Measurements from ENCODE around the gene CAMTA1.

The CAMTA1 gene

GRCh38 chr1:7097938-7098592 lies 312.8 kb downstream of the CAMTA1 start:
- DNase-seq: no peak

DNA sequence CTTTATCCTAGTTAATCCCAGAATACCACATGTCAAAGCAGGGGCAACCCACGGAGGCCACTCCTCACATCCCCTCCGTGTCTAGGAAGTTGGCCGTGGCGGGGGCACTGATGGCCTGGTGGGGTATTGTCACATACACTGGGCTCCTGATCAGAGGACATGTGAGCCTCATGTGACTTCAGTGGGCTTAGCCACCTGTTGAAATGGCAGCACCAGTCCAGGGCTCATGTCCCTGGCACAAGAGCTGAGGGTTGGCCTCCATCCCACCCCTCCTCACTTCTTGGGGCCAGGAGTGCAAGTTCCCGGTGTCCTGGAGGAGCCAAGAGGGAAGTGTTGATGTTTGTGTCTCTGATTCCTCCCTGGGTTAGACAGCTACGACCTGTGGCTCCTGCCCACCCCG lies 313.4 kb downstream of the CAMTA1 start:
- no peak for DNase-seq

- DNase-seq: no peak
Observed at GRCh38 chr1:7100479-7100878, 315.2 kb downstream of the CAMTA1 start.

- DNase-seq: no peak
Observed at GRCh38 chr1:7101187-7101586, 315.9 kb downstream of the CAMTA1 start.

GRCh38 chr1:7103361-7103782 lies 318.1 kb downstream of the CAMTA1 start:
- DNase-seq: no peak

DNA sequence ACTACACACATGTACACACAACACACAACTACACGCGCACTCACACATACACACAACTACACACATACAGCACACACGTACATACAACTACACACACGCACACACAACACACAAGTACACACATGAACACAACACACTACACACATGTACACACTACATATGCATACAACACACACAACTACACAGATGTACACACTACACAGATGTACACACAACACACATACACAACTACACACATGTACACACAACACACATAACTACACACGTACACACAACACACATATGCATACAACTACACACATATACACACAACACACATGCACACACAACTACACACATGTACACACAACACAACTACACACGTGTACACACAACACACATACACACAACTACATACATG lies 318.6 kb downstream of the CAMTA1 start:
- no peak for DNase-seq

DNA sequence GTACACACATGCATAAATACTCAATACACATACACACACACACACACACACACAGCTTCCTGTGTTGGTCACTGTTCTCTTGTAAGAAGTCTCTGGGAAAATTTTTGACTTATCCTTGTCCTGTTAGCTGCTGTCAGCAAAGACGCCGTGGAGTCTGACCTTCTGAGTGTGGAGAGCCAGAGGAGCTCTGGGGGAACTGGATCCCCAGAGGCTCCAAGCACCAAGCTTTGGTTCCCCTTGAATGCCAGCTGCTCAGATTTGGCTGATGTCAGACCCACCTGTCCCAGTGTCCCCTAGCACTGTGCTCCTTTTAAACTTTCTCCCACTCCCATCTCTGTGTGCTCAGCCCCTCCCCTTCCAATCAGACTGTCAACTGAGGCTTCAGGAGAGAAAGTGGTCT lies 319.1 kb downstream of the CAMTA1 start:
- no peak for DNase-seq

- DNase-seq: no peak
Observed at GRCh38 chr1:7105269-7105668, 320.0 kb downstream of the CAMTA1 start.

GRCh38 chr1:7106442-7107108 lies 321.3 kb downstream of the CAMTA1 start:
- no peak for DNase-seq

- no peak for DNase-seq
Observed at GRCh38 chr1:7107109-7107830, 322.0 kb downstream of the CAMTA1 start.

- DNase-seq: no peak
Observed at GRCh38 chr1:7108251-7108650, 323.0 kb downstream of the CAMTA1 start.

GRCh38 chr1:7109901-7110300 lies 324.6 kb downstream of the CAMTA1 start:
- no peak for DNase-seq

DNA sequence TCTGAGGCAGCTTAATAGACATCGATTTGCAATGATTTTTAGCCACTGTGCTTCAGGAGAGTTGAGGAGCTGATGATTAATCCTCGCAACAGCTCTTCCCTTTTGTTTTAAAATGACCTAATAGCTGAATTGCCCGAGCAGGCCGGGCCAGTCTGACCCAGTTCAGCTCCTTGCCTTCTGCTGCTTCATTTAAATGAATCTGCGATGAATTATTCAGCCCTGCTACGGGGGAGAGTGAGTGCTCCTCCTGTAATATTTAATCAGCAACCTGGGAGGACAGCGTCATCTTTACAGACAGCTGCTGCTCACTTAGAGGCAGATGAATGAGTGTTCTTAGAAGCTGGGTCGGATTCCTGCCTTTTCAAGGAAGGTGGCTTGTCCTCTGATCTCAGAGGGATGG lies 325.1 kb downstream of the CAMTA1 start:
- no peak for DNase-seq

- DNase-seq: no peak
Observed at GRCh38 chr1:7111853-7112252, 326.6 kb downstream of the CAMTA1 start.

DNA sequence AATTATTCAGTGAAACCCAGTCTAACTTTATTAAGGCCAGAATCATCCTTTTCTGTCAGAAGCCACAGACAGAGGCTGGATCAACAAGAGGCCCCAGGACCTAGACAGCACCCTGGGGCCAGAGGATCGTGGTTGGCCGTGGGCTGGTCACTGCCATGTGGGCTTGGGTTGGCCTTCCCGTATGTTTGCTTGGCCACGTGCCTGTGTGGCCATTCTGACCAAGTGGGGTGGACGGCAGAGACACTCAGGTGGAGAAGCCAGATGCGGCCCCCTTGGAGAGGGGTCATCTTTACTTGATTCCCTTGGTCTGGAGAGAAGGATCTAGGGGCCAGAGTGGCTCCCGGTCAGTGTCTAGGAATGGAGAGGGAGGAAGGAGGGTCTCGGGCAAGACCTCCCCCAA lies 327.9 kb downstream of the CAMTA1 start:
- no peak for DNase-seq

- DNase-seq: no peak
Observed at GRCh38 chr1:7113822-7114221, 328.6 kb downstream of the CAMTA1 start.

- DNase-seq: no peak
Observed at GRCh38 chr1:7116001-7116400, 330.7 kb downstream of the CAMTA1 start.

DNA sequence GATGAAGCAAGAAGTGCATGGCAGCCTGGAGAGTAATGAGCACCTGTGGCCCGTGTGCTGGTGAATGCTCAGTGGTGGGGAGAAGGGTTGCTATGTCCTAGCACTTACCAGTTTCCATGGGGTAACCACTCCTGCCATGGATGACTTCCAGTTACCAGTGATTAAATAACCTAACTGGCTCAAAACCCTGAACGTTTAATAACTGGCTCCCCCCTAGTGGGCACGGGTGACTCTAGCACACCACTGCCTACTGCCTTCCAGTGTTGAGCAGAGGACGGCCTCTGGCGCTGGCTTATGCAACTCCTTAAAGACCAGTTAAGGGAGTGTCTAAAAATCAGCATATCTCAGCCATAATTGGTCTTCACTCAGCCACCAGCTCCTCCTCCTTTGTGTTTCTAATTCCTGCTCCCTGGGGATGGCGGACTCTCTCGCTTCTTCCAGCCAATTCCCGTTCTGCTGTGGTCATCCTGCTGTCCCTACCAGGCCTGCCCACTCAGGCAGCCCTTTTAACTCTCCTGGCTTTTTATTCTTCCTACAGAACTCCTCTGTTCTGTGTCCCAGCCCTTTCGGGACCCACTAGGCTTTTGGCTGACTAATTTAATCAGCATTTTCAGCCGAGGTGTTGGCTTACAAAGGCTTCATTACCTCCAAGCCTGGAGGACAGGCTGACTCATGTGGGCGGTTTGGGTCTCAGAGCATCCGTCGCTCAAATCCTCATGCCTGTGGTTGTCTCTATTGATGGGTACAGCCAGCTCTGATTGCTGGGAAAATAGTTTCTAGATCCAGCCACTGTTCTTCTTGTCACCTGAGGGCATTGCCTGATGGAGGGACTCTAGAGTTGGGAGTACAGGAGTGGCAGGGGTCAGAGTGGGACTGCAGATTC lies 332.4 kb downstream of the CAMTA1 start:
- DNase-seq: no peak

GRCh38 chr1:7119156-7119555 lies 333.9 kb downstream of the CAMTA1 start:
- no peak for DNase-seq

- no peak for DNase-seq
Observed at GRCh38 chr1:7120863-7121621, 335.8 kb downstream of the CAMTA1 start.

DNA sequence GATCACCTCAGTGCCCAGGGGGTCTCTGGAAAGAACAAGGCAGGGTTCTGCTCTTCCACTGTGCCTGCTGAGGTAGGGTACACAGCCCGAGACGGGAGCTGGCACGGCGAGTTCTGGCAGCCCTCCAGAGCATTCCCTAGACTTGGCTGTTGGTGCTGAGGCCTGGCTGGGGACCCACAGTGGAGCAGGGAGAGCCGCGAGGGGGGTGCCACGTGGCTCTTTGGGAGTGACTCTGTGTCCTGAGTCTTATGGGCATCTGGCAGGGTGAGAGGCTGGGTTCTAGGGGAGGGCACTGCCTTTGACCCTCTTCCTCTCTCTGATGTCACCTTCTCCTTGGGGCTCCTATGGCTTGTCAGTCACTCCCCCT lies 336.4 kb downstream of the CAMTA1 start:
- no peak for DNase-seq

DNA sequence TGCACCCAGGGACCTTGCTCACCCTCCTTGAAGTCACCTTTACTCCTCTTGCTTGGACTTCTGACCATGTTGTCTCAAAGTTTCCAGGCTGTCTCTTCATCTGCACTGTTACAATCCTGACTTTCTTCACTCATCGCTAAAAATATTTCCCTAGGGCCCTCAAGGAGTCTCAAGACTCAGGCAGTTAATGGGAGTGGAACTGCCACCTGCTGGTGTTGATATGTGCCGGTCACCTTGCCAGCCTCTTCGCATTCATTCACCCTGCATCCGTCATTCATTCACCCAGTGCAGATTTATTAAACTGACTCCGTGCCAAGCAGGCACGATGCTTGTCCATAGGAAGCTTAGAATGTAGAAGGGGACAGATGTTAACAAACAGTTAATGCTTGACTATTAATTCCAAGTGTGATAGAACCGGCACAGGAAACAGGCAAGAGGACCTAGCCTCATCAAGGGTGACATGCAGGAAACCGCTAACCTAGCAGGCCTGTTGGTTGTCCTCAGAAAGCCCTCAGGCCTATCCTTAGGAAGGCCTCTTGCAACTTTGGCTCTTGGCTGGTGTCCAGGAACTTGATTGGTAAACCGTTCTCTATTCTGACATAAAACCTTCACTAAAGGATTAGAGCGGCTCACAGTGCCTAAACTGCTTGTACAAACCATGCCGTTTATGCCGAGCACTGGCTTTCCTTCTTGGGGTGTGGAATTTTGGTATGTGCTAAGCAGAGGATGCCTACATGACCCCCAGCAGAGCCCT lies 342.2 kb downstream of the CAMTA1 start:
- no peak for DNase-seq
